ENCODE data around the gene SARS2. TPM values are rescaled to one million over a fixed set of nuclear protein-coding genes. Genes with fewer than 3 reads are reported as not detected.

The SARS2 gene
- total RNA-seq, 1 experiment from 2014 or later = 57.4 TPM

DNA sequence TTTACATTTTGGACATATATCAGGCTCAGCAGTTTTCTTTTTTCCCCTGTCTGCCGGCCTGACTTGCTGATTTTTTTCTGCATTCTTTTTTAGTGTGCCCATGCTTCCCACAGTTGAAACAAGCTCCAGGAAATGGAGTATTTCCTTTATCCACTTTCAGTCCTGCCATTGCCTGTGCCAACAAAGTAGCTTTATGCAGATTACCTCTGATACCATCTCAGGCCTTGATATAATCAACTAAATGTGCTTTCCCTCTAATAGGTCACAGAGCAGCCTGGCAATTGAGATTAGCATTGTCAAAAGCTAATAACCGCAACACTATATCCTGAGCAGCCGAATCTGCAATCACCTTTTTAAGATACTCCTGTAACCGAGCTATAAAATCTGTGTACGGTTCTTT lies 9.4 kb upstream of the SARS2 start:
- Histone ChIP-seq H4K20me1 (ENCODE audit: control insufficient read depth, insufficient read depth, insufficient read length) (no peaks in the 10 kb centered on the region), H2BK5ac (ENCODE audit: insufficient read length, low read length) (no peak overlapping the region), H2AFZ (ENCODE audit: low read length) (no peak overlapping the region), H3K18ac (ENCODE audit: insufficient read length, low read depth, low read length) (no peak overlapping the region), H3K27me3 (ENCODE audit: insufficient read depth, low read length) (no peaks in the 10 kb centered on the region), H3K9me3 (ENCODE audit: control insufficient read depth, low read depth, low read length) (peaks cover 11% of the 10 kb centered on the region), H2BK120ac (ENCODE audit: low read depth, low read length, poor library complexity, severe bottlenecking) (no peak overlapping the region), H3K23me2 (ENCODE audit: insufficient read length, low read depth, low read length, poor library complexity, severe bottlenecking) (no peaks in the 10 kb centered on the region), H4K91ac (ENCODE audit: insufficient read length, low read depth, low read length) (no peak overlapping the region), H3K79me2 (ENCODE audit: insufficient read depth, low read length) (no peaks in the 10 kb centered on the region), H3K27ac (ENCODE audit: insufficient read length, low read depth, low read length) (no peak overlapping the region), H4K8ac (replicated peaks; ENCODE audit: insufficient read length, low read depth, low read length) (no peak overlapping the region), H3K14ac (ENCODE audit: insufficient read depth, low read length) (no peak overlapping the region), H3T11ph (ENCODE audit: low read length) (no peak overlapping the region), H2BK15ac (ENCODE audit: low read depth, low read length) (no peak overlapping the region), H3K4me1 (ENCODE audit: insufficient read depth, low read length) (no peaks in the 10 kb centered on the region), H2AK5ac (ENCODE audit: insufficient read length, low read length) (no peak overlapping the region), H3K23ac (ENCODE audit: insufficient read length, low read depth, low read length) (no peak overlapping the region), H2BK20ac (ENCODE audit: low read depth, low read length, poor library complexity, severe bottlenecking) (no peak overlapping the region), H4K5ac (ENCODE audit: insufficient read length, low read depth, low read length) (no peak overlapping the region), H3K9ac (ENCODE audit: extremely low read depth, insufficient read length, low read length) (no peak overlapping the region), H3K56ac (ENCODE audit: insufficient read length, low read depth, low read length) (no peak overlapping the region), H3K4ac (ENCODE audit: low read depth, low read length) (no peak overlapping the region), H2BK12ac (ENCODE audit: insufficient read length, low read depth, low read length) (no peak overlapping the region), H3K4me2 (ENCODE audit: insufficient read depth, insufficient read length, low read length) (no peak overlapping the region), H3K79me1 (ENCODE audit: insufficient read depth, low read depth, low read length, poor library complexity, severe bottlenecking) (no peaks in the 10 kb centered on the region)
- H3K9me3 Mint-ChIP-seq = peaks cover 13 to 16% of the 10 kb centered on the region in 2 experiments
- H3K36me3 Mint-ChIP-seq (ENCODE audit: insufficient read depth in 1 of 3, low read depth in 3 of 3) = peaks cover 18 to 26% (median 26%) of the 10 kb centered on the region in 3 experiments
- no peak for DNase-seq
- H3K27ac Mint-ChIP-seq = no peak overlapping the region
- H3K4me1 Mint-ChIP-seq = peaks cover 4% of the 10 kb centered on the region in 2 experiments; a peak in 2 of 4 replicates
- H3K27me3 Mint-ChIP-seq (ENCODE audit: low read depth) = peaks cover 44% of the 10 kb centered on the region
- WGBS (ENCODE audit: extremely low coverage, insufficient read length, low lambda C conversion rate) = no CpG with 5 or more reads among the region's 5 CpGs
- TF ChIP-seq, protein P1, sequence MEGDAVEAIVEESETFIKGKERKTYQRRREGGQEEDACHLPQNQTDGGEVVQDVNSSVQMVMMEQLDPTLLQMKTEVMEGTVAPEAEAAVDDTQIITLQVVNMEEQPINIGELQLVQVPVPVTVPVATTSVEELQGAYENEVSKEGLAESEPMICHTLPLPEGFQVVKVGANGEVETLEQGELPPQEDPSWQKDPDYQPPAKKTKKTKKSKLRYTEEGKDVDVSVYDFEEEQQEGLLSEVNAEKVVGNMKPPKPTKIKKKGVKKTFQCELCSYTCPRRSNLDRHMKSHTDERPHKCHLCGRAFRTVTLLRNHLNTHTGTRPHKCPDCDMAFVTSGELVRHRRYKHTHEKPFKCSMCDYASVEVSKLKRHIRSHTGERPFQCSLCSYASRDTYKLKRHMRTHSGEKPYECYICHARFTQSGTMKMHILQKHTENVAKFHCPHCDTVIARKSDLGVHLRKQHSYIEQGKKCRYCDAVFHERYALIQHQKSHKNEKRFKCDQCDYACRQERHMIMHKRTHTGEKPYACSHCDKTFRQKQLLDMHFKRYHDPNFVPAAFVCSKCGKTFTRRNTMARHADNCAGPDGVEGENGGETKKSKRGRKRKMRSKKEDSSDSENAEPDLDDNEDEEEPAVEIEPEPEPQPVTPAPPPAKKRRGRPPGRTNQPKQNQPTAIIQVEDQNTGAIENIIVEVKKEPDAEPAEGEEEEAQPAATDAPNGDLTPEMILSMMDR (conservative IDR thresholded peaks at IDR 0.05) = no peak
- H3K4me3 Mint-ChIP-seq = no peak overlapping the region
